Measurements from ENCODE around the gene SLC6A3. TPM values are rescaled to one million over a fixed set of nuclear protein-coding genes. Genes with fewer than 3 reads are reported as not detected.

Gene SLC6A3
- total RNA-seq, 2 donors from 2014 or later, result not detected

DNA sequence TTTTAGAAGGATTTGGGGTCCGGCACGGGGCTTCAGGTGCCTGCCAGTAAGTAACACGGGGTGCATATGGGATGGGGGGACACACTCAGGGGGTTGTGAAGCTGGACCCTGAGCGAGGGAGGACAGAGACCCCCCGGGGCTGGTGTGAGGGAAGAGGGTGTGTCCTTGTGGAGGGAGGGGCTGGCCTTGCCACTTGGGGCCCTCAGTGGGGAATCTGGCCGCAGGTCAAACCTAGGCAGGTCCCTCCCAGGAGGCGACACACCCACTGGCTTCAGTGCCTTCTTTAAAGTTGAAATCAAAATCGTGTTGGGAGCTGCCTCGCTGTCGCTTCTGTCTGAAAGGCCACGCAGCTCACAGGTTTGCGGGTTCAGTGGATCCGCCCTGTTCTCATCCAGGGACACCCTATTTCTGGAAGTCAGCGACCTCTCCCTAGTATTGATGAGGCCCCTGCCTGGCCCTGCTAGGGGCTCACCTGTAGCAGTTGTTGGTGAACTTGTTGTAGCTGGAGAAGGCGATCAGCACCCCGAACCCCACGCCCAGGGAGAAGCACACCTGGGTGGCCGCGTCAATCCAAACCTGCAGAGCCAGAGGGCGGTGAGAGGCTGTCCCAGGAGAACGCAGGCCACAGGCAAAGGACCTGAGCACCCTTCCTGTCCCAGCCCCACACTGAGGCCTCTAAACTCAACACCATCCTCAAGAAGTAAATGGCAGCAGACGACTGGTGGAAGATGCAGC is 29.4 kb downstream of the SLC6A3 start:
- no peaks in the 10 kb centered on the region for H3K36me3 ChIP-seq
- H3K4me1 ChIP-seq, result no peaks in the 10 kb centered on the region
- TF ChIP-seq CTCF (IDR thresholded peaks at IDR 0.05), result no peak
- H3K9me3 ChIP-seq, result no peaks in the 10 kb centered on the region
- intact Hi-C loops (cut with DNase I), result no loop called here
- no peak overlapping the region for H3K27ac ChIP-seq
- no peak for DNase-seq
- H3K9ac ChIP-seq (ENCODE audit: low read depth in 2 of 2, low read length in 2 of 2), result no peak overlapping the region
- H3K27me3 ChIP-seq, result no peaks in the 10 kb centered on the region
- no peak overlapping the region for H3K4me3 ChIP-seq

GRCh38 chr5:1415059-1415425 is 30.2 kb downstream of the SLC6A3 start:
- Histone ChIP-seq H3K27me3 (no peaks in the 10 kb centered on the region), H3K4me1 (no peaks in the 10 kb centered on the region), H3K9me3 (no peaks in the 10 kb centered on the region), H3K36me3 (no peaks in the 10 kb centered on the region), H3K9ac (ENCODE audit: low read depth in 2 of 2, low read length in 2 of 2) (no peak overlapping the region), H3K27ac (no peak overlapping the region), H3K4me3 (no peak overlapping the region)
- intact Hi-C loops (cut with DNase I), result no loop called here
- no peak for TF ChIP-seq CTCF (IDR thresholded peaks at IDR 0.05)
- no peak for DNase-seq

DNA sequence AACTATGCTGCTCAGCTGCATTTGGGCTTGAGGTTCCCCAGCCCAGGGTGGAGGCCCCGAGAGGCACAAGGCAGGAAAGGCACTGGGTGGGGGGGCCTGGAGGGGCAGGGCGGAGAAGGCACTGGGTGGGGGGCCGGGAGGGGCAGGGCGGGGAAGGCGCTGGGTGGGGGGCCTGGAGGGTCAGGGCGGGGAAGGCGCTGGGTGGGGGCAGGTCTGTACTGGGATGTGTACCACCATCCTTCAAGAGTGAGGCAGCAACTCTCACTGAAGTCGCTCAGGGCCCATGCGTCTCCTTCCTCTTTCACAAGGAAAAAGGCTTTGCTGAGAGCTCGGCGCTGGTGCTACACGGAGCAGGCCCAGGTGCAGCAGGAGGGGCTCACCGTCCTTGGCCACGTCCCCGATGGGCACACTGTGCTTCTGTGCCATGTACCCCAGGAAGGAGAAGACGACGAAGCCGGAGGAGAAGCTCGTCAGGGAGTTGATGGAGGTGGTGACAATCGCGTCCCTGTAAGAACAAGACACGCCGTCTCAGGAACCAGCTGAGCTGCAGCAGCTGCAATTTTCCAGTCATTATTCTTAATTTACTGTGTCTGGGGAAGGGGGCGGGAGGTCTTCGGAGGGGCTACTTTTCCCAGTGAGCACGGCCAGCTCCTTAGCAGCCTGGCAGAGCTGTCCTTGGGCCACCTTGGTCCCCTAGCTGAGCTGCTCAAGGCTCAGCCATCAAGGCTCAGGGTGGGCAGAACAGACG is 30.8 kb downstream of the SLC6A3 start:
- no peaks in the 10 kb centered on the region for H3K36me3 ChIP-seq
- DNase-seq, result no peak
- no peak for TF ChIP-seq CTCF (IDR thresholded peaks at IDR 0.05)
- H3K4me3 ChIP-seq, result no peak overlapping the region
- intact Hi-C loops (cut with DNase I), result no loop called here
- H3K4me1 ChIP-seq, result no peaks in the 10 kb centered on the region
- H3K27ac ChIP-seq, result no peak overlapping the region
- H3K9ac ChIP-seq (ENCODE audit: low read depth in 2 of 2, low read length in 2 of 2), result no peak overlapping the region
- no peaks in the 10 kb centered on the region for H3K9me3 ChIP-seq
- no peaks in the 10 kb centered on the region for H3K27me3 ChIP-seq

- no peak for DNase-seq
- Histone ChIP-seq H3K9me3 (no peaks in the 10 kb centered on the region), H3K9ac (ENCODE audit: low read depth in 2 of 2, low read length in 2 of 2) (no peak overlapping the region), H3K27me3 (no peaks in the 10 kb centered on the region), H3K27ac (no peak overlapping the region), H3K36me3 (no peaks in the 10 kb centered on the region), H3K4me3 (no peak overlapping the region), H3K4me1 (no peaks in the 10 kb centered on the region)
- TF ChIP-seq CTCF (IDR thresholded peaks at IDR 0.05), result no peak
- intact Hi-C loops (cut with DNase I), result no loop called here
Measured at GRCh38 chr5:1413611-1414241, 31.5 kb downstream of the SLC6A3 start.

DNA sequence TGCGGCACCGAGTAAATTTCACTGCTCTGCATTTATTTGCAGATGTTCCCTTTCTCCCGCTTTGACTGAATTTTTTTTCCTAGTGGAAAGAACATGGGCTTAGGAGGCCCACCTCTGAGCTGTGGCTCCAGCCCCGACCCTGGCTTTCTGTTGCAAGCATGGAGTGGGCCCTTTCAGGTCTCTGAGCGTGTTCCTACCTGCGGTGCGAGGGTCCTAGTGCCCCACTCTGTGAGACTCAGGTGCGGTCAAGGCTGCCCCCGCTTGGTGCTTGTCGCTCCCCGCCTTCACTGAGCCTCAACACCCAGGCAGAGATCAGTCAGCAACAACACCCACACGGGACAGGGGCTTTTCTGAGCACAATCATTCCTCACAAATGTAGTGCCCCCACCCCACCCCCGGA is 32.0 kb downstream of the SLC6A3 start:
- Histone ChIP-seq H3K27ac (no peak overlapping the region), H3K4me3 (no peak overlapping the region), H3K9ac (ENCODE audit: low read depth in 2 of 2, low read length in 2 of 2) (no peak overlapping the region), H3K4me1 (no peaks in the 10 kb centered on the region), H3K9me3 (no peaks in the 10 kb centered on the region), H3K27me3 (no peaks in the 10 kb centered on the region), H3K36me3 (no peaks in the 10 kb centered on the region)
- no peak for DNase-seq
- intact Hi-C loops (cut with DNase I), result no loop called here
- no peak for TF ChIP-seq CTCF (IDR thresholded peaks at IDR 0.05)
